GM12892 (cell line): ENCODE results near the gene TRIM4.

Experiments used
- POLR2A ChIP-seq: IDR thresholded peaks from 2 replicates; pipeline ENCODE4 v1.6.1; 2011; ENCODE audit warnings: low read depth, low read length, control low read depth
- POLR2AphosphoS5 ChIP-seq: IDR thresholded peaks from 2 replicates; pipeline ENCODE4 v1.6.1; 2011; ENCODE audit warnings: low read depth, low read length, control low read depth
- TAF1 ChIP-seq: IDR thresholded peaks from 2 replicates; pipeline ENCODE4 v1.6.1; 2011; ENCODE audit warnings: low read depth, mild to moderate bottlenecking, control low read depth, low read length, borderline replicate concordance

- TF ChIP-seq POLR2AphosphoS5 (no peak), POLR2A (no peak), TAF1 (no peak)
These were observed 19.0 kb upstream of the TRIM4 start for GRCh38 chr7:99938296-99938695.
